GM12878 (cell line): Measurements from ENCODE around the gene WNT9B. TPM values are rescaled to one million over a fixed set of nuclear protein-coding genes. Genes with fewer than 3 reads are reported as not detected.

Experiments
- ATAC-seq: fragments of 200-7000 bp; cut with Tn5 transposase; 3 replicates; pipeline ENCODE4 v1.9.1; 2020; ENCODE audit warnings: mild to moderate bottlenecking, moderate library complexity
- Bru-seq: library from RNA; stranded (reverse); fragments of 400-500 nt; gene quantifications from one replicate; lab custom pipeline; 2021; lab: Mats Ljungman, UMichigan
- BruChase-seq, 2 experiments: library from RNA; stranded (reverse); fragments of 400-500 nt; gene quantifications; one replicate each; lab custom pipeline; 2021; lab: Mats Ljungman, UMichigan
- BruUV-seq: library from RNA; stranded (reverse); fragments of 400-500 nt; replicated peaks from 2 replicates; lab custom pipeline; 2021; lab: Mats Ljungman, UMichigan
- CTCF ChIA-PET: fragments of 300-600 bp; sonication (Branson Sonifier 250); formaldehyde crosslinking; extraction: SDS; loops from one replicate; lab custom pipeline; 2021; ENCODE audit warnings: inconsistent platforms; lab: Yijun Ruan, JAX
- POLR2A ChIA-PET: fragments of 350-600 bp; formaldehyde crosslinking; extraction: SDS; loops from one replicate; lab custom pipeline; 2021; ENCODE audit warnings: inconsistent platforms; lab: Charles Lee
- RAD21 ChIA-PET: fragments of 300-600 bp; sonication (Branson Sonifier 250); formaldehyde crosslinking; loops from one replicate; lab custom pipeline; 2023; ENCODE audit warnings: antibody characterized with exemption; ENCODE audit not compliant: unreplicated experiment; lab: Charles Lee
- SMC1A ChIA-PET: fragments of 300-600 bp; sonication (Branson Sonifier 250); formaldehyde crosslinking; loops from one replicate; lab custom pipeline; 2023; ENCODE audit not compliant: unreplicated experiment, uncharacterized antibody; lab: Charles Lee
- DNase-seq: peaks from one replicate; pipeline ENCODE4 v3.0.0-alpha.2; 2011; ENCODE audit warnings: low read depth, low spot score
- FAIRE-seq: peaks from 3 replicates; lab custom pipeline; 2011; peaks lifted over from hg19 to GRCh38; lab: Jason Lieb, UNC
- H2AFZ ChIP-seq: 2 replicates; pipeline ENCODE4 v1.6.0; 2011; ENCODE audit warnings: low read depth, low read length, control low read depth; ENCODE audit not compliant: control insufficient read depth
- H3K27ac ChIP-seq: 2 replicates; pipeline ENCODE4 v1.5.1; 2011; ENCODE audit warnings: control low read depth; ENCODE audit not compliant: control insufficient read depth, insufficient read depth
- H3K27me3 ChIP-seq, 2 experiments: replicated peaks in 1 of 2; 2 replicates each; pipeline versions ENCODE4 v1.6.0 to v1.6.1; 2011; ENCODE audit warnings: low read length in 1 of 2; ENCODE audit not compliant: control insufficient read depth in 2 of 2, insufficient read depth in 2 of 2
- H3K36me3 ChIP-seq, 2 experiments: 2 replicates each; pipeline ENCODE4 v1.5.1; 2011; ENCODE audit warnings: low read length in 1 of 2; ENCODE audit not compliant: control insufficient read depth in 2 of 2, insufficient read depth in 2 of 2
- H3K4me1 ChIP-seq: 2 replicates; pipeline ENCODE4 v1.6.1; 2011; ENCODE audit warnings: mild to moderate bottlenecking, low read length, moderate library complexity, mixed read lengths; ENCODE audit not compliant: control insufficient read depth, insufficient read depth
- H3K4me2 ChIP-seq: 2 replicates; pipeline ENCODE4 v1.6.0; 2011; ENCODE audit warnings: control low read depth; ENCODE audit not compliant: control insufficient read depth, insufficient read depth
- H3K4me3 ChIP-seq: fragments of 200-600 bp; sonication (generic); 2 replicates; pipeline ENCODE4 v1.5.1; 2016
- H3K79me2 ChIP-seq: 2 replicates; pipeline ENCODE4 v1.6.0; 2011; ENCODE audit warnings: low read length; ENCODE audit not compliant: control insufficient read depth, insufficient read depth
- H3K9ac ChIP-seq: 2 replicates; pipeline ENCODE4 v1.8.0; 2011; ENCODE audit warnings: low read length, control low read depth, mixed read lengths; ENCODE audit not compliant: control insufficient read depth, insufficient read depth
- H3K9me3 ChIP-seq: replicated peaks from 3 replicates; pipeline ENCODE4 v1.5.1; 2011; ENCODE audit warnings: mild to moderate bottlenecking, low read length; ENCODE audit not compliant: control insufficient read depth, insufficient read depth
- H4K20me1 ChIP-seq: 2 replicates; pipeline ENCODE4 v1.6.0; 2011; ENCODE audit not compliant: control insufficient read depth, insufficient read depth
- ATF7 ChIP-seq: fragments of 450-650 bp; IDR thresholded peaks from 2 replicates; pipeline ENCODE4 v1.6.1; 2016; ENCODE audit warnings: low read depth, mild to moderate bottlenecking
- BHLHE40 ChIP-seq, 2 experiments: fragments of 450-650 bp in 1 of 2; IDR thresholded peaks; 2 replicates each; pipeline ENCODE4 v1.6.1; 2011 to 2017; ENCODE audit warnings: low read depth in 2 of 2, borderline replicate concordance in 1 of 2, improper control_type of control experiment in 1 of 2, low read length in 1 of 2, mild to moderate bottlenecking in 1 of 2
- CHD1 ChIP-seq: IDR thresholded peaks from 2 replicates; pipeline ENCODE4 v1.6.1; 2012; ENCODE audit warnings: low read depth, low read length, improper control_type of control experiment
- CREM ChIP-seq: IDR thresholded peaks from 2 replicates; pipeline ENCODE4 v1.6.1; 2014; ENCODE audit warnings: antibody characterized with exemption, low read depth
- EGR1 ChIP-seq, 2 experiments: IDR thresholded peaks; 1 replicate in 1 of 2; 2 replicates in 1 of 2; pipeline ENCODE4 v1.6.1; 2011 to 2012; ENCODE audit warnings: low read depth in 2 of 2, low read length in 2 of 2, borderline replicate concordance in 1 of 2, mild to moderate bottlenecking in 1 of 2, moderate library complexity in 1 of 2
- ETV6 ChIP-seq, 2 experiments: fragments of 450-650 bp in 1 of 2; IDR thresholded peaks in 1 of 2; conservative IDR thresholded peaks in 1 of 2; 2 replicates each; pipeline ENCODE4 v1.6.1; 2014; ENCODE audit warnings: antibody characterized with exemption in 1 of 2, borderline replicate concordance in 1 of 2, low read depth in 1 of 2, mild to moderate bottlenecking in 1 of 2, moderate library complexity in 1 of 2
- KLF5 ChIP-seq: fragments of 450-650 bp; IDR thresholded peaks from 2 replicates; pipeline ENCODE4 v1.6.1; 2014; ENCODE audit warnings: mild to moderate bottlenecking; ENCODE audit not compliant: partially characterized antibody
- NFYA ChIP-seq: IDR thresholded peaks from 2 replicates; pipeline ENCODE4 v1.6.1; 2011; ENCODE audit warnings: low read depth, mild to moderate bottlenecking, low read length, improper control_type of control experiment, borderline replicate concordance
- RELA ChIP-seq: fragments of 450-650 bp; IDR thresholded peaks from 2 replicates; pipeline ENCODE4 v1.8.0; 2014; ENCODE audit warnings: borderline replicate concordance; ENCODE audit not compliant: partially characterized antibody
- SREBF2 ChIP-seq: IDR thresholded peaks from 2 replicates; pipeline ENCODE4 v1.6.1; 2012; ENCODE audit warnings: mild to moderate bottlenecking, low read length
- SUPT20H ChIP-seq: IDR thresholded peaks from 2 replicates; pipeline ENCODE4 v1.6.1; 2011; ENCODE audit warnings: low read depth, mild to moderate bottlenecking, low read length, moderate library complexity, borderline replicate concordance; ENCODE audit not compliant: control insufficient read depth
- ZZZ3 ChIP-seq: IDR thresholded peaks from 2 replicates; pipeline ENCODE4 v1.6.1; 2011; ENCODE audit warnings: low read depth; ENCODE audit not compliant: control insufficient read depth, insufficient read length
- WGBS: methylation state at CpG from one replicate; pipeline ENCODE4 v1.1.6; 2016; ENCODE audit warnings: low lambda C conversion rate; ENCODE audit not compliant: insufficient replicate concordance, insufficient coverage; ENCODE audit errors: missing lambda C conversion rate; 5-methylcytosine and 5-hydroxymethylcytosine counted together
- in situ Hi-C: fragments of 300-500 bp; cut with MboI; formaldehyde crosslinking; loops from 9 replicates; pipeline ENCODE4 v1.14.3; 2018; ENCODE audit warnings: mixed read lengths
- intact Hi-C: fragments of 100-400 bp; cut with micrococcal nuclease; formaldehyde crosslinking; loops from one replicate; pipeline ENCODE4 v1.14.2; 2022; ENCODE audit not compliant: unreplicated experiment
- long read RNA-seq, 2 experiments: library from polyadenylated mRNA; unstranded; transcript quantifications; one replicate each; pipeline ENCODE4 v2.0.0, GENCODE V29; 2019 to 2020
- polyA minus RNA-seq, 3 experiments: library from RNA; depleted of rRNA, polyadenylated mRNA; stranded (reverse); fragments of >200 nt; gene quantifications; 2 replicates each; pipeline ENCODE4 v1.2.3, GENCODE V29; 2011
- polyA plus RNA-seq, 11 experiments: library from polyadenylated mRNA; depleted of rRNA in 4 of 11; unstranded in 6 of 11; stranded (reverse) in 5 of 11; fragments of >200 nt; fragmentation: Nextera tagmentation in 4 of 11; fragmentation: Illumina TruSeq in 1 of 11; extraction: Ambion mirVana in 4 of 11; extraction: Trizol in 1 of 11; gene quantifications; 1 replicate in 1 of 11; 2 replicates in 10 of 11; pipeline versions ENCODE4 v1.2.1 to v1.2.3, GENCODE V29; 2011 to 2016; ENCODE audit warnings: inconsistent platforms in 2 of 11, missing spikeins in 2 of 11, low read depth in 1 of 11
- total RNA-seq, 4 experiments: library from RNA; depleted of rRNA in 3 of 4; stranded (reverse); fragments of >200 nt in 3 of 4; fragmentation: Illumina TruSeq in 1 of 4; extraction: Trizol in 1 of 4; gene quantifications; 2 replicates each; pipeline versions ENCODE4 v1.2.1 to v1.2.3, GENCODE V29; 2013 to 2021
- TF ChIP-seq, protein P1 (sequence below): fragments of 450-650 bp; IDR thresholded peaks from 2 replicates; pipeline ENCODE4 v1.6.1; 2014; ENCODE audit warnings: mild to moderate bottlenecking

WNT9B gene, protein sequence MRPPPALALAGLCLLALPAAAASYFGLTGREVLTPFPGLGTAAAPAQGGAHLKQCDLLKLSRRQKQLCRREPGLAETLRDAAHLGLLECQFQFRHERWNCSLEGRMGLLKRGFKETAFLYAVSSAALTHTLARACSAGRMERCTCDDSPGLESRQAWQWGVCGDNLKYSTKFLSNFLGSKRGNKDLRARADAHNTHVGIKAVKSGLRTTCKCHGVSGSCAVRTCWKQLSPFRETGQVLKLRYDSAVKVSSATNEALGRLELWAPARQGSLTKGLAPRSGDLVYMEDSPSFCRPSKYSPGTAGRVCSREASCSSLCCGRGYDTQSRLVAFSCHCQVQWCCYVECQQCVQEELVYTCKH
- not detected in 2 replicates for total RNA-seq (2013; cell fraction: nucleolus; rRNA removed)
- total RNA-seq (2014; rRNA removed) (not detected in 2 replicates), total RNA-seq (2014; rRNA removed; fragmentation: Illumina TruSeq; extraction: Trizol) (not detected in 2 replicates), total RNA-seq (2021) (not detected in 2 replicates), polyA plus RNA-seq (2011; rRNA removed) (not detected in 2 replicates), polyA plus RNA-seq (2014; fragmentation: Illumina TruSeq; extraction: Trizol) (not detected in 2 replicates), polyA plus RNA-seq (2014; fragmentation: Nextera tagmentation; extraction: Ambion mirVana) (not detected), polyA plus RNA-seq (2014; rRNA removed) (not detected in 2 replicates), polyA plus RNA-seq (2016; fragmentation: Nextera tagmentation; extraction: Ambion mirVana) (not detected), polyA minus RNA-seq (2011; rRNA and poly(A)+ RNA removed) (not detected in 2 replicates), Bru-seq, nascent RNA (not detected), BruChase-seq, experiment 1, labeled RNA remaining after a 6-hour chase (not detected), BruChase-seq, experiment 2, labeled RNA remaining after a 2-hour chase (not detected)
- polyA plus RNA-seq (2011; ENCODE audit: low read depth) = not detected
- not detected in 2 replicates for polyA plus RNA-seq (2011; cell fraction: cytosol; rRNA removed)
- polyA plus RNA-seq (2011; cell fraction: nucleus; rRNA removed) = not detected in 2 replicates
- polyA plus RNA-seq (2012) = not detected in 2 replicates
- polyA minus RNA-seq (2011; cell fraction: cytosol; rRNA and poly(A)+ RNA removed) = not detected in 2 replicates
- polyA minus RNA-seq (2011; cell fraction: nucleus; rRNA and poly(A)+ RNA removed) = not detected in 2 replicates
- long read RNA-seq, experiment 1 = 0 reads
- long read RNA-seq, experiment 2 = 0 reads

DNA sequence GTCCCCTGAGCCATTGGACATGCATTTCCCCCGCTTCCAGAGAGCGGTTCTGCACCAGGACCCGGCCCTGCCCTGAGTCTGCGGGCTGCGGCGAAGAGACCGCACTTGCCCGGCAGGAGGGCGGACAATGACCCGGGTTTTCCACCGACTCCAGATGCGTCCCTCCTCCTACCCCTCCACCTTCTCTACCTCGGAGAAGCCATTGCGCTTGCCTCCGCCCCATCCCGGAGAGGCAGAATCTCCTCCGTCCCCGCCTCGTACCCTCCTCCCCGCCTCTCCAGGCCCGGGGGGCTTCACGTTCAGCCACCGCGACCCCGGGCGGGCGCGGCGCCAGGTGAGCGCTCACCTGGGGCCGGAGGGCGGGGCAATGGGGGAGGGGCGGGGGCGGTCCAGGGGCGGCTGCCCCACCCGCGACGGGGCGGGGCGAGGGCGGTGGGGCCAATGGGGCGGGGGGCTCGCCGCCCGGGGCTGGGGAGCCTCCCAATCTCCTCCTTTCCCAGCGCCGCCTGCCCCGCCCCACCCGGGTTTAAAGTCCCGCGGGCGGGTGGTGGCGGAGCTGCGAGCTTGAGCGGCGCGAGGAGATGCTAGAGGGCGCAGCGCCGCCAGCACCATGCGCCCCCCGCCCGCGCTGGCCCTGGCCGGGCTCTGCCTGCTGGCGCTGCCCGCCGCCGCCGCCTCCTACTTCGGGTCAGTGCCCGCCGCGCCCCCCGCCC lies at the start of gene WNT9B:
WNT9B (plus strand) TSS at position 555 of the 713 bp plus-strand sequence; CDS start at position 611, 56 bp downstream.
- H3K36me3 ChIP-seq = no peaks in the 10 kb centered on the region
- H4K20me1 ChIP-seq = no peaks in the 10 kb centered on the region
- H3K27me3 ChIP-seq = peaks cover 14% of the 10 kb centered on the region in 2 experiments
- no TSS peak for BruUV-seq
- intact Hi-C loops = no loop called here
- DNase-seq (no peak), FAIRE-seq (no peak), ATAC-seq (no peak)
- ChIA-PET RAD21 (no interaction called here), POLR2A (no interaction called here), SMC1A (no interaction called here), CTCF (no interaction called here)
- 26% methylated on average over 20 of the region's 75 CpGs for WGBS
- in situ Hi-C loops = loop anchor here (10.0 kb wide), 1 partner anchor 56 kb away; no protein-coding TSS in a partner anchor
- no peaks in the 10 kb centered on the region for H3K79me2 ChIP-seq
- no peaks in the 10 kb centered on the region for H3K9me3 ChIP-seq
- H3K4me1 ChIP-seq = no peaks in the 10 kb centered on the region
- no peak within 1 kb of the TSS for H2AFZ ChIP-seq
- no peak within 1 kb of the TSS for H3K4me2 ChIP-seq
- H3K4me3 ChIP-seq = no peak within 1 kb of the TSS
- no peak within 1 kb of the TSS for H3K27ac ChIP-seq
- no peak within 1 kb of the TSS for H3K9ac ChIP-seq
- TF ChIP-seq CREM = no peak
- no peak for TF ChIP-seq SUPT20H
- TF ChIP-seq, protein P1, sequence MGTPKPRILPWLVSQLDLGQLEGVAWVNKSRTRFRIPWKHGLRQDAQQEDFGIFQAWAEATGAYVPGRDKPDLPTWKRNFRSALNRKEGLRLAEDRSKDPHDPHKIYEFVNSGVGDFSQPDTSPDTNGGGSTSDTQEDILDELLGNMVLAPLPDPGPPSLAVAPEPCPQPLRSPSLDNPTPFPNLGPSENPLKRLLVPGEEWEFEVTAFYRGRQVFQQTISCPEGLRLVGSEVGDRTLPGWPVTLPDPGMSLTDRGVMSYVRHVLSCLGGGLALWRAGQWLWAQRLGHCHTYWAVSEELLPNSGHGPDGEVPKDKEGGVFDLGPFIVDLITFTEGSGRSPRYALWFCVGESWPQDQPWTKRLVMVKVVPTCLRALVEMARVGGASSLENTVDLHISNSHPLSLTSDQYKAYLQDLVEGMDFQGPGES = no peak
- no peak for TF ChIP-seq SREBF2
- TF ChIP-seq CHD1 = no peak
- TF ChIP-seq ATF7 = no peak
- no peak for TF ChIP-seq KLF5
- TF ChIP-seq BHLHE40 (IDR thresholded peaks at IDR 0.05; ENCODE audit: borderline replicate concordance in 1 of 2, low read depth in 2 of 2, low read length in 1 of 2) = no peak
- TF ChIP-seq NFYA = no peak
- no peak for TF ChIP-seq RELA
- TF ChIP-seq ETV6 (conservative IDR thresholded peaks at IDR 0.05 in 1 of 2, IDR thresholded peaks at IDR 0.05 in 1 of 2; ENCODE audit: borderline replicate concordance in 1 of 2, low read depth in 1 of 2) = no peak
- no peak for TF ChIP-seq EGR1 (IDR thresholded peaks at IDR 0.05; ENCODE audit: borderline replicate concordance in 1 of 2, low read depth in 2 of 2, low read length in 2 of 2)
- no peak for TF ChIP-seq ZZZ3
